ENCODE results near the gene SMCR8. TPM values are rescaled to one million over a fixed set of nuclear protein-coding genes. Genes with fewer than 3 reads are reported as not detected.

Gene SMCR8
- total and polyA plus RNA-seq, 2 of the 13 experiments (the other 11 are each of a cell fraction or from before 2014, with no cell fraction given), result 7.6 to 11.8 TPM

DNA sequence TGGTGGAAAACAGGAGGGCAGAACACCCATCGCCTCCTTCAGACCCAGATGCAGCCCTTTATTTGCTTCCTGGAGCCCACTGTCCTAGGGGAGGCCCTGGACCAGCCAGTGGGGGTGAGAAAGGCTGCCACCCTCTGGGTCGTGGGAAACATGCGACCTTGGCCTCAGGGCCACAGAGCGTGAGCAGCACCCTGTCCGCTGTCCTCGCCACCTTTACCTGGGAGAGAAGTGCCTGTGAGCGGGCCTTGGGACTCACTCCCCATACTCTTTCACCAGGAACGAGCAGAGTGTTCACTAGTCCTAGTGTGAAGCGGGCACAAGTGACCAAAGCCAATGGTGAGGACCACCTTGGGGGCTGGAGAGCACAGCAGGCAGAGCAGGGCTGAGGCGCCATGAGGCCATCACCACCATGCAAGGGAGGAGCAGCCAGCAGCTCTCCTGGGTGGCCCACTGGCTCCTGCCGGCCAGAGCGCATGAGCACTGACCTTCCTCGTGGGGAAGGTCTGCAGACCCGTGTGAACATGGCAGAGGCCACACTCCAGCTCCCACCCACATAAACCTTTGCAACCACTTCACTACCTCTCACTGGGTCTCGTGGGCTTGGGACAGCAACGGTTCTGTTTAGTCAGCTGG, 8.5 kb downstream of the SMCR8 start:
- H2AFZ ChIP-seq (ENCODE audit: low read length), result no peak overlapping the region
- no peak overlapping the region for H3K9ac ChIP-seq (ENCODE audit: insufficient read depth, low read depth, low read length)
- DNase-seq (ENCODE audit: low spot score) (no peak), ATAC-seq (no peak), FAIRE-seq (no peak)
- in situ Hi-C loops (cut with HindIII; ENCODE audit: extremely low pct_ligation_motif_present, low pct_unique_long_range_greater_than_20kb), result no loop called here
- H3K4me1 ChIP-seq (ENCODE audit: insufficient read depth, low read length), result peaks cover 25% of the 10 kb centered on the region
- no peaks in the 10 kb centered on the region for H3K9me3 ChIP-seq (ENCODE audit: low read length)
- no peak overlapping the region for H3K4me2 ChIP-seq (ENCODE audit: low read depth, low read length)
- H3K79me2 ChIP-seq (ENCODE audit: insufficient read depth, low read length), result peaks cover 20% of the 10 kb centered on the region
- TF ChIP-seq TEAD3 (CRISPR knock-in tag; optimal IDR thresholded peaks at IDR 0.05; ENCODE audit: borderline replicate concordance) (no peak), THRA (CRISPR knock-in tag; IDR thresholded peaks at IDR 0.05; ENCODE audit: borderline replicate concordance) (no peak), ZBTB33 (CRISPR knock-in tag; IDR thresholded peaks at IDR 0.05) (peak; percentile 81), ZNF790 (CRISPR knock-in tag; IDR thresholded peaks at IDR 0.05; ENCODE audit: borderline replicate concordance) (no peak), NR2F6 (IDR thresholded peaks at IDR 0.05) (no peak), NR2F6 (CRISPR knock-in tag; IDR thresholded peaks at IDR 0.05) (no peak), KLF12 (CRISPR knock-in tag; IDR thresholded peaks at IDR 0.05; ENCODE audit: borderline replicate concordance) (no peak), AGO2 (optimal IDR thresholded peaks at IDR 0.05; ENCODE audit: low read depth, low read length) (peak; percentile 65), SMC3 (IDR thresholded peaks at IDR 0.05; ENCODE audit: low read length) (no peak), ZNF317 (CRISPR knock-in tag; IDR thresholded peaks at IDR 0.05) (no peak), RBFOX2 (IDR thresholded peaks at IDR 0.05; ENCODE audit: low read depth, low read length) (0 out of 2 replicates have a peak, but pooled peaks have one; percentile 37), PTBP1 (IDR thresholded peaks at IDR 0.05; ENCODE audit: low read depth, low read length, poor library complexity, severe bottlenecking) (no peak)
- WGBS (ENCODE audit: low lambda C conversion rate), result 97% methylated on average over 5 of the region's 16 CpGs
- H3K27ac ChIP-seq (ENCODE audit: extremely low read length, insufficient read depth, low read length), result no peak overlapping the region
- CTCF ChIA-PET (ENCODE audit: low intra/inter-chr PET ratio, low total read pairs), result no interaction called here
- no peak overlapping the region for H3K4me3 ChIP-seq (replicated peaks in 1 of 3; ENCODE audit: insufficient read depth in 1 of 3, low read depth in 2 of 3, low read length in 3 of 3)
- intact Hi-C loops (cut with micrococcal nuclease; ENCODE audit: unreplicated experiment), result no loop called here
- no peaks in the 10 kb centered on the region for H3K27me3 ChIP-seq (ENCODE audit: control insufficient read depth in 1 of 2, insufficient read depth in 2 of 2, low read length in 2 of 2)
- H4K20me1 ChIP-seq (ENCODE audit: insufficient read depth, low read length), result peaks cover 14% of the 10 kb centered on the region
- H3K36me3 ChIP-seq (replicated peaks in 1 of 2; ENCODE audit: control insufficient read depth in 1 of 2, insufficient read depth in 2 of 2, low read length in 2 of 2), result peaks cover 27 to 53% of the 10 kb centered on the region in 2 experiments
- POLR2A ChIA-PET, result no interaction called here
- BruUV-seq (replicated peaks), result no TSS peak
